ENCODE data around the gene CD3G. TPM values are rescaled to one million over a fixed set of nuclear protein-coding genes. Genes with fewer than 3 reads are reported as not detected.

The CD3G gene
- total RNA-seq, 1 donor from 2014 or later: 1.2 TPM

DNA sequence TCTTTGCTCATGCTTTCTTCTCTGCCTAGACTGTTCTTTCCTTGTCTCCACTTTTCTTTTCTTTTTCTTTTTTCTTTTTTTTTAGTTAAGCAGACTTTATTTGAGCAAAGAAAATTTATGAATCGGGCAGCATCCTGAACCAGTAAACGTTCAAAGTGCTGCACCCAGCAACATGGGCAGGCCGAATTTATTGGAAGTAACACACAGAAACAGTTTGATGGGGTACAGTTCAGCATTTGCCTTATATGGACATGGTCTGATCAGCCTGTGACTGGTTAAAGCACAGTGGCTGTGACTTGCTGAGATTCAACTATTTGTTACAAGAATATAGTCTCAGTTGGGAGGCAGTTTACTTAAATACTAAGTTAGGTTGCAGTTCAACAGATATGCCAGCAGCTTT is 23.6 kb upstream of the CD3G start:
- no peak for ATAC-seq

DNA sequence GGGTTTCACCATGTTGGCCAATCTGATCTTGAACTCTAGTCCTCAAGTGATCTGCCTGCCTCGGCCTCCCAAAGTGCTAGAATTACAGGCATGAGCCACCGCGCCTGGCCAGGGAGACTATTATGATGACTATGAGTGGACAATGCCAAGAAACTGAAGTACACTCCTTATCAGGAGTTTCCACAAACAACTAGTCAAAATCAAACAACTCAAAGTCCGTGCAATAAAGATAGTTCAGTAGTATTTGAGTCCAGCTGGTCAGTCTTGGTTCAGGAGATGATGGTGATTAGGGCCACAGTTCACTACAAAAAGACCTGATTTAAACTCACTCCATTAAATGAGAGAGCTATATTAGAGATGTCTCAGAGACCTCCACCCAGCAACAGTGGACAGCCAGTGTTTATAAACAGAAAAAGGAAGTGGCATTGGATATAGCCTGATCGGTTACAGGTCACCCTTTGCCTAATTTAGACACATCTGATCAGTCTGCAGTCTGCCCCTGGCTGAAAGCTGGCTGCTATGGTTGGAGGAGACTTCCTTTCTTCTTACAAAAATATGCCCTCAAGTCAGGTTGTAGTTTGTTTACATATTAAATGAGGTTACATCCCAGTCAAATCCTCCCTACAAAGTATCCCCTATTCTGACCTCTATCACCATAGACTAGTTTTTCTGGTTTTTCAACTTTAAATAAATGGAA is 22.6 kb upstream of the CD3G start:
- DNase-seq (ENCODE audit: low spot score) (no peak), ATAC-seq (no peak)
- intact Hi-C loops (cut with DNase I): no loop called here

More for the DNA sequence above, 23.6 kb upstream of the CD3G start:
- no peak for DNase-seq (ENCODE audit: low spot score)
- intact Hi-C loops (cut with DNase I): no loop called here

DNA sequence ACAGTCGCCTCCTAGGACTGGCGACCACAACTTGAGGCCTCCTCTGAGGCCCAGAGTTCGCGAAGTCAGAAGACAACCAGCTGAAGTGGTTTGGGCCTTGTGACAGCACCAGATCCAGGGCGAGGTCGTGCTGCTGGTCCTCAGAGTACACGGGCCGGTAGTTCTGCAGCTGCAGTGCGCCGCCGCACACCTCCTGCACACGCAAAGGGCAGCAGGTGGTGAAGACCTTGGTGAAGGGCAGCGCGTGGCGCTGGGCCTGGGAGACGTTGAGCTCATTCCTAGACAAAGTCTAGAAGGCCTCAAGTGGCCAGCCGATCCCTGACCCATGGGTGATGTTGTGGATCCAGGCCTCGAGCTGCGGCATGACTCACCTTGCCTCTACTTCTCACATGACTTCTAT is 21.4 kb upstream of the CD3G start:
- intact Hi-C loops (cut with DNase I): no loop called here

DNA sequence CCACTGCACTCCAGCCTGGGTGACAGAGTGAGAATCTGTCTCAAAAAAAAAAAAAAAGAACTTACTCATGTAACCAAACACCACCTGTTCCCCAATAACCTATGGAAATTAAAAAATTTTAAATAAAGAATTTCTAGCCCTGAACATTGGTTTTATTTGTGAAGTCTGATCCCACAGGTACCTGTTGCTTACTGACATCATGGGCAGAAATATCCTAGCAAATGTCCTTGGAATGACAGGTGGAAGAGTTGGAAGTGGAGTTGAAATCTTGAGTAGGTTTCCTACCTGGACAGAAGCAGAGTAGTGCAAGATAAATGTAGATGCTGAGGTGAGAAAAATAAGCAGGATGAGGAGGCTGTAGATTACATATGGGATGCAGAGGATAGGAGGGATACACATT is 18.9 kb upstream of the CD3G start:
- ATAC-seq (no peak), DNase-seq (ENCODE audit: low spot score) (no peak)
- intact Hi-C loops (cut with DNase I): no loop called here

More for the DNA sequence above, 21.4 kb upstream of the CD3G start:
- no peak for ATAC-seq
- no peak for DNase-seq (ENCODE audit: low spot score)

DNA sequence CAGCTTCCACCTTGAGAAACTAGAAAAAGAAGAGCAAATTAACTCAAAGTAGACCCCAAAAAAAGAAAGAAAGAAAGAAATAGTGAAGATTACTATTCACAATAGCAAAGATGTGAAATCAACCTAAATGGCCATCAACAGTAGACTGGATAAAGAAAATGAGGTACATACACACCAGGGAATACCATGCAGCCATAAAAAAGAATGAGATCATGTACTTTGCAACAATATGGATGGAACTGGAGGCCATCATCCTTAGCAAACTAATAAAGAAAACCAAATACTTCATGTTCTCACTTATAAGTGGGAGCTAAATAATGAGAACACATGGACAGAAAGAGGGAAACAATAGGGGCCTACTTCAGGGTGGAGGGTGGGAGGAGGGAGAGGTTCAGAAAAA is 15.4 kb upstream of the CD3G start:
- intact Hi-C loops (cut with DNase I): no loop called here
- DNase-seq (ENCODE audit: low spot score) (no peak), ATAC-seq (no peak)

DNA sequence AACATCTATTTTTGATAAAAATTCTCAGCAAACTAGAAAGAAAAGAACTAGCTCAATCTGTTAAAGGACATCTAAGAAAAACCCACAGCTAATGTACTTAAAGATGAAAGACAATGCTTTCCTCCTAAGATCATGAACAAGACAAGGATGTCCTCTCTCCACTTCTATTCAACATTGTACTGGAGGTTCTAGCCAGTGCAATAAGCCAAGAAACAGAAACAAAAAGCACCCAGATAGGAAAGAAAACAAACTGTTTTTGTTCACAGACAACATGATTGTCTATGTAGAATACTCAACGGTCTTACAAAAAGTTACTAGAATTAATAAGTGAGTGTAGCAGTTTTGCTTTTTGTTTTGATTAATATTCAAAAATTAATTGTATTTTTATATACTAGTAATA is 9.4 kb upstream of the CD3G start:
- intact Hi-C loops (cut with DNase I): no loop called here
- DNase-seq (ENCODE audit: low spot score): no peak
- no peak for ATAC-seq

DNA sequence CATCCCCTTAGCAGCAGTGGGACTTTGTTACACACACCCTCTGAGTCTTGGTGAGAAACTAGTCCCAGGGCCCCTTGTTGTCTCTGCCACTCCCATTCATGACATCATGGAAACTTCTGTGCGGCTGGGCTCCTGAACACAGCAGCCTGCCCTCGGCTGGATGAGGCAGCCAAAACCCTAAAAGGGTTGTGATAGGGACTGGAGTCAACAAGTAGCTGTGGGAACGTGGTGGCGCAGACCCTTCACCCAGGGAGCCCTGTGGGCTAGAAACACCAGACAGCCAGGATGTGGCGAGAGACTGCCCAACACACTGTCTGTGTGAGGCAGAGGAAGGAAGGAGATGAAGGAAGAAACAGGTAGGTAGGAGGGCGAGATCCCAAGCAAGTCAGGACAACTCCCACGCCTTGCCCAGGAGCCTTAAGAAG is 5.5 kb upstream of the CD3G start:
- ATAC-seq (no peak), DNase-seq (ENCODE audit: low spot score) (no peak)
- intact Hi-C loops (cut with DNase I): no loop called here

DNA sequence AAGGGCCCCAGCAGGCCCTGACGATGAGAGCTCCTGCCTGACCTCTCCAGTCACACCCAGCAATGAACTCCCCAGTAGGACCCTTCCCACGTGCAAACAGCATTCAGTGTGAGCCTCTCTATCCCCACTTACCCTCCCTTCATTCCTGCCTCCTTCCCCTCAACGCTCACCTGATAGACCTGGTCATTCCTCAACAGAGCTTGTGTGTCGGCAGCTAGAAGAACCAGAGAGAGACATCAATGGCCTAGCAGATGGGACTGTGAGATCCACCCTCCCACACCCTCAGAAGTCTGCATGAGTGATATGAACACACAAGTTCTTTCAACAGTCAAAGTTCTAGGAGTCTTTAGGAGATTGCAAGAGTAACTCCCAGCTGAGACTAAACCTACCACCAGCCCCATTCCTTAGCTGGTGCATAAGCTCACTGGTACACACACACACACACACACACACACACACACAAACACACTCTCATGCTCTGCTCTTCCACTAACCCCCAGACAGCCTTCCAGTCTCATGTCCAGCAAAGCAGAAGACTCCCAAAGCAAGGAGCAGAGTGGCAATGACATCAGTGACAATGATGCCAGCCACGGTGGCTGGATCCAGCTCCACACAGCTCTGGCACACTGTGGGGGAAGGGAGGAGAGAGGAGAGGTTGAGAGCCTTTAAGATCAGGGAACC is 4.7 kb upstream of the CD3G start:
- ATAC-seq (no peak), DNase-seq (ENCODE audit: low spot score) (no peak)
- intact Hi-C loops (cut with DNase I): no loop called here

DNA sequence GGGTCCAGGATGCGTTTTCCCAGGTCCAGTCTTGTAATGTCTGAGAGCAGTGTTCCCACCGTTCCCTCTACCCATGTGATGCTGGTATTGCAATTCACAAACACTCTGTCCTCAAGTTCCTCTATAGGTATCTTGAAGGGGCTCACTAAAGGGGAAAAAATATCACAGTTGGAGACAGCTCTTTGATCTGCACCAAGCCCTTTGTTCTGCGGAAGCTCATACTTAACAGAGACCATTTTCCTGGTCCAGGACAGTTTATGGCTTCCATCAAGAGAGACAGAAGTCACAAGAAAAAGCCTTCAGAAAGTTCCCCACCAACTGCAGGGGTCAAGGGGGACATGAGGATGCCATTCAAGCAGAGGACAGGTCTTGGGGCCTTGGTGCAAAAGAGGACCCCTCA is 3.7 kb upstream of the CD3G start:
- intact Hi-C loops (cut with DNase I): loop anchor here (10.0 kb wide), 1 partner anchor 56 kb away; no protein-coding TSS in a partner anchor
- DNase-seq (ENCODE audit: low spot score): no peak
- no peak for ATAC-seq

DNA sequence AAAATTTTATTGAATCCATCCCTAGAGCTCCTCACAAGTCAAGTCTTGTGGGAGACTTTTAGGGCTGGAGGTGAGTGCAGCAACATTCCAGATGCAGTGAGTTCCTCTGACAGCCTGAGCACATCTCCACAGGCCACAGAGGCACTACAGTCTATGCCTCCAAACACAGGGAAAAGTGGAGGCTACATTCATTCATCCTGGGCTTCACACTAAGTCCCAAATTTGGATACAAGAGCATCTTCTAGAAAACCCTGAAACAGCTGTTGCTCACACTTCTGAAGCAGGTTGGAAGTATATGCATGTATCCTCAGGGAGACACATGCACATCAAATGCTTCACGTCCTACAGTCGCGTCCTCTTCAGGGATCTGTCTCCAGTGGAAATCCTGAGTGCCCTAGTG is 2.9 kb upstream of the CD3G start:
- ATAC-seq: no peak
- no peak for DNase-seq (ENCODE audit: low spot score)
- intact Hi-C loops (cut with DNase I): loop anchor here (10.0 kb wide), 1 partner anchor 56 kb away; no protein-coding TSS in a partner anchor

DNA sequence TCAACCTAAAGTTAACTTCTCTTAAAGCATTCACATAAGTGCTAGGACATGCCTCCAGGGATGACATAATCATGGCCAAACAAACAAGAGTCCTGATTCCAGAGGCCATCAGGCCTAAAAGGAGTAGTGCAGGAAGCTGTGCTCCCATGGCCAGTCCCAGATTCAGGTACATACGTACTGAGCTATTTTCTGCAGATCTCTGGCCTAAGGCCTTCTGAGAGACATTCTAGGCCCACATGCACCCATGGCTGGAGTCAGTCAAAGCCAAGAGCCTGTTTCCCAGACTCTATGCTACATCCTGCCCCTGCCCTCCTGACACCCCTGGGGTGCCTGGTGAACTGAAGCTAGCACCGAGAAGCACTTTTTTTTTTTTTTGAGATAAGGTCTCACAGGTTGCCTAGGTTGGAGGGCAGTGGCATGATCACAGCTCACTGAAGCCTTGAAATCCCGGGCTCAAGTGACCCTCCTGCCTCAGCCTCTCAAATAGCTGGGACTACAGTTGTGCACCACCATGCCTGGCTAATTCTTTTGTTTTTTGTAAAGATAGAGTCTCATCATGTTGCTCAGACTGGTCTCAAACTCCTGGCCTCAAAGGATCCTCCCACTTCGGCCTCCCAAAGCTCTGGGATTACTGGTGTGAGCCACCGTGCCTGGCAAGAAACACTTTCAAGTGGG is 2.2 kb upstream of the CD3G start:
- intact Hi-C loops (cut with DNase I): loop anchor here (10.0 kb wide), 1 partner anchor 57 kb away; no protein-coding TSS in a partner anchor
- DNase-seq (ENCODE audit: low spot score): no peak

DNA sequence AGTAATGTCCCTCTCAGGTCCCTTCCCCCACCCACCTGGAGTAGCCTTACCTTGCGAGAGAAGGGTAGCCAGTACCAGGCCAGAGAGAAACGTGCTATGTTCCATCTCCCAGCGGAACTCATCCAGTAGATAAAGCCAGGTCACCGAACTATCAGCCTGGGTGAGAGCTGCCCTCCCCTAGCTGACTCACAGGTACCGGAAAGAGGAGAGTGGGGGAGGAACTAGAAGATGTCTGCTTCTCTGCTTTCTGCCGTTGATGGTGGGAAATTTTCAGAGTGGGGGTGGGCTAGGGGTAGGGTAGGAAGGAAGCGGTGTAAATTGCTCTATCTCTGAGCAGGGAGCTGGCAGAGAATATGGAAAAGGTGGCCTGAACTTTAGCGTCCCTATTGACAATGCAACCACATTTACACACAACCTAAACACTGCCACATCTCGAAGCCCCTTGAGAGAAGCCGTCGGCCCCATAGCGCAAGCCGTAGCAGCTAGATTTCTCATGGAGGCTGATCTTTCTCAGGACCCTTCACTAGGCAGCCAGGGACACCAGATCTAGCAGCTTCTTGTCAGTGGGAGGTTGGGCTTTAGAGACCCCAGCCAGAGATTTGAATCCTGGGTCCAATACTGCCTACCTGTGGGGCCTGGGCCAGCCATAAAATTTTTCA is 1.5 kb upstream of the CD3G start, which contains the start of gene CD3D:
Gene CD3D, minus strand, starts transcription at position 203 of the 659 bp plus-strand sequence. Its CDS starts 98 bp downstream, at position 105.
- intact Hi-C loops (cut with DNase I): loop anchor here (10.0 kb wide), 1 partner anchor 58 kb away; no protein-coding TSS in a partner anchor
- ATAC-seq (no peak), DNase-seq (ENCODE audit: low spot score) (no peak)

More for the DNA sequence above, 2.2 kb upstream of the CD3G start:
- ATAC-seq: no peak

DNA sequence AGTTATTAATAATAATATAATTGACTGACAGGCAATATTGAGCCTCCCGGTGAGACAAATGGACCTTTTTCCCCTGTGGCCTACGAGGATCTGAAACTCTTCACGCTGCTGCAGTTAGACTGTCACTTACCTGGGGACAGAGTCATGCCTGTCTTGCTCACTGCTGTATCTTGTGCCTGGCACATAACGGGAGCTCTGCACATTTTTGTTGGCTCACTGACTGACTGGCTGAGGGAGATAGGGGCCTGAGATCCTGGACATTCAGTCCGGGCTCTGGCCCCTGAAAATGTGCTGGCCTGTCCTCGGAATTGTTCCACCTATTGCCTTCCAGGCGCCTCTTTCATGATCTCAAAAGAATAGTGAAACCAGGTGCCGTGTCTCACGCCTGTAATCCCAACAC is 896 bp upstream of the CD3G start:
- no peak for DNase-seq (ENCODE audit: low spot score)
- no peak for ATAC-seq
- intact Hi-C loops (cut with DNase I): loop anchor here (10.0 kb wide), 1 partner anchor 58 kb away; no protein-coding TSS in a partner anchor

DNA sequence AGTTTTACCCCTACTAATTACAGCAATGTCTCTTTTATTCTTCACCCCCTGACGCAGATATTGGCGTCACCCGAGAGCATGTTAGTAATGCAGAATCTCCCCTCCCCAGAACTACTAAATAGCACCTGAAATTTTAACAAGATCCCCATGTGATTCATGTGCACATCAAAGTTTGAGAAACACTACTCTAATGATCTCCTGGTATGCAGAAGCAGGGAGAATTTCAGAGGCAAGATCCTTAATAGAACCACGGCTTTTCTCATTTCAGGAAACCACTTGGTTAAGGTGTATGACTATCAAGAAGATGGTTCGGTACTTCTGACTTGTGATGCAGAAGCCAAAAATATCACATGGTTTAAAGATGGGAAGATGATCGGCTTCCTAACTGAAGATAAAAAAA is 5.3 kb downstream of the CD3G start:
- intact Hi-C loops (cut with DNase I): loop anchor here (10.0 kb wide), 1 partner anchor 65 kb away; no protein-coding TSS in a partner anchor
- no peak for DNase-seq (ENCODE audit: low spot score)
- ATAC-seq: no peak

DNA sequence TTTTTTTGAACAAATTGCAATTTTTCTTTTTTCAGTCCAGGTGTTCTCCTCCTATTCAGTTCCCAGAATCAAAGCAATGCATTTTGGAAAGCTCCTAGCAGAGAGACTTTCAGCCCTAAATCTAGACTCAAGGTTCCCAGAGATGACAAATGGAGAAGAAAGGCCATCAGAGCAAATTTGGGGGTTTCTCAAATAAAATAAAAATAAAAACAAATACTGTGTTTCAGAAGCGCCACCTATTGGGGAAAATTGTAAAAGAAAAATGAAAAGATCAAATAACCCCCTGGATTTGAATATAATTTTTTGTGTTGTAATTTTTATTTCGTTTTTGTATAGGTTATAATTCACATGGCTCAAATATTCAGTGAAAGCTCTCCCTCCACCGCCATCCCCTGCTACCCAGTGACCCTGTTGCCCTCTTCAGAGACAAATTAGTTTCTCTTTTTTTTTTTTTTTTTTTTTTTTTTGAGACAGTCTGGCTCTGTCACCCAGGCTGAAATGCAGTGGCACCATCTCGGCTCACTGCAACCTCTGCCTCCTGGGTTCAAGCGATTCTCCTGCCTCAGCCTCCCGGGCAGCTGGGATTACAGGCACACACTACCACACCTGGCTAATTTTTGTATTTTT is 9.1 kb downstream of the CD3G start:
- no peak for DNase-seq (ENCODE audit: low spot score)
- intact Hi-C loops (cut with DNase I): loop anchor here (5.0 kb wide), 1 partner anchor 41 kb away; no protein-coding TSS in a partner anchor
- ATAC-seq: no peak

DNA sequence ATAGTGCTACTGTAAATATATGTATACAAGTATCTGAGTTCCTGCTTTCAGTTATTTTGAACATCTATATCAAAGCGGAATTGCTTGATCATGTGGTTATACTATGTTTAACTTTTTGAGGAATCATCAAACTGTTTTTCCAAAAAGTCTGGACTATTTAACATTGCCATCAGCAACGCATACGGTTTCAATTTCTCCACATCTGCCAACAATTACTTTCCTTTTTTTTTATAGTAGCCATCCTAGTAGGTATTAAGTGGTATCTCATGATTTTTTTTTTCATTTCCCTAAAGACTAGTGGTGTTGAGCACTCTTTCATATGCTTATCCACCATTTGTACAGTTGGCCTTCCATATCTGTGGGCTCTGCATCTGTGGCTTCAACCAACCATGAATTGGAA is 13.9 kb downstream of the CD3G start:
- intact Hi-C loops (cut with DNase I): no loop called here
- ATAC-seq: no peak
- no peak for DNase-seq (ENCODE audit: low spot score)

DNA sequence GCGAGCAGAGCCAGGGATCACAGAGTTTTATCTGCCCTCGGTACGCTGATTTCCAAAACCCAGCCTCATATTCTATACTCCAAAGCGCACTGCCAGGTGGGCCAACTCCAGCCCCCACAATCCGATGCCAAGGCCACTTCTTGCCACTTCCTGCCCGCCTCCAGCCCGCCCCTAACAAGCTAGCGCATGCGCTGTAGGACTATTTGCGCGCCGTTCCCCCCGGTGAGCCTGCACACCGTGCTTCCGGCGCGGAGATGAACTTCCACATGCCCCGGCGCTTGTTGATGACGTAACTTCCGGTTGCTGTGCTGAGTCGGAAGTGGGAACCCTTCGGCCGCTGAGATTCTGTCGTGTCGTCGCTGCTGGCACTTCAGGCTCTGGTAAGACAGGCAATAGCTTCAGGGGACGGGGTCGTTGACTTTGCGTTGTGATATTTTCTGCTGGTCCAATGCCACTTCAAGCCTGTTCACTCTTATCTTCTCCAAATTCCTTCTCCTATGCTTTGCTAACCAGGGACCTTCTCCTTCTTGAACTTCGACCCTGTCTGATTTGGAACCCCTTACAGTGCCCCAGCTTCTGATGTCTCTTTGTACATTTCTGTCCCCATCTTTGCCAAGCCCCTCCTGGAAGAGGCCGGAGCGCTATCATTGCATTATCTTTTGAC is 15.3 kb downstream of the CD3G start, which contains the start of gene UBE4A:
Gene UBE4A, plus strand, starts transcription at position 306 of the 664 bp plus-strand sequence. CDS start 5,481 bp downstream, outside the sequence.
- intact Hi-C loops (cut with DNase I): no loop called here
- ATAC-seq: peak; percentile 99
- DNase-seq (ENCODE audit: low spot score): peak; percentile 99
